ENCODE results near the gene DNAH1.

The DNAH1 gene

DNA sequence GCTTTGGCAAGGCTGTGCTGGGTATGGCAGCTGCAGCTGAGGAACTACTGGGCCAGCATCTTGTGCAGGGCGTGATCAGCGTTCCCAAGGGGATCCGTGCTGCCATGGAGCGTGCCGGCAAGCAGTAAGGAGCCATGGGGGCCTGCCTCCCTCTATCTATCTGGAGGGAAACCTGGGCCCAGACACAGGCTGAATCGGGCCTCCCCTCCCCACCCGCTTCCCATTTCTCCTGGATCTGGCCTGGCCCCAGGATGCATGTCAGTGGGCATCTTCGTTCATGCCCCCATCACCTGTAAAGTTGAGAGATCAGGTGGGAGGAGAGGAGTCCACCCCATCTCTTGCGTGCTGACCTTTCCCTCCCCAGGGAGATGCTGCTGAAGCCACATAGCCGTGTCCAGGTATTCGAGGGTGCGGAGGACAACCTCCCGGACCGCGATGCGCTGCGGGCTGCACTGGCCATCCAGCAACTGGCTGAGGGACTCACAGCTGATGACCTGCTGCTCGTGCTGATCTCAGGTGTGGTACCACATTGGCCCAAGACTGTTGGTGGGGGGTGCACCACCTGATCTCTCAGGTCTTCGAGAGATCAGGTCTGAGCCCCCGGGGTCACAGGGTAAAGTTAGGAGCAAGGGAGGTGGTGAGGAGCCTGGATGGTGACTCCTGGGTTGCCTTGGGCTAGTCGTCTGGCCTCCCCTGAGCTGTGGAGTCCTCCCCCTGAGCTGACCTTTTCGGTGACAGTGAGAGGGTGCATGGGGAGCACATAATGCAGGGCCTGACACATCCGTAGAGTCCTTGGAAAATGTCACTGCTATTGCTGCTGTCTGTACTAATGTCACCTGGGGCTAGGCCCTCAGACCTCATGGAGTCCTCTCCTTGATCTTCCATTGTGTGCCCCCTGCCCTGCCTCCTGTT, 25.3 kb upstream of the DNAH1 start:
- DNase-seq (ENCODE audit: low spot score): no peak

DNA sequence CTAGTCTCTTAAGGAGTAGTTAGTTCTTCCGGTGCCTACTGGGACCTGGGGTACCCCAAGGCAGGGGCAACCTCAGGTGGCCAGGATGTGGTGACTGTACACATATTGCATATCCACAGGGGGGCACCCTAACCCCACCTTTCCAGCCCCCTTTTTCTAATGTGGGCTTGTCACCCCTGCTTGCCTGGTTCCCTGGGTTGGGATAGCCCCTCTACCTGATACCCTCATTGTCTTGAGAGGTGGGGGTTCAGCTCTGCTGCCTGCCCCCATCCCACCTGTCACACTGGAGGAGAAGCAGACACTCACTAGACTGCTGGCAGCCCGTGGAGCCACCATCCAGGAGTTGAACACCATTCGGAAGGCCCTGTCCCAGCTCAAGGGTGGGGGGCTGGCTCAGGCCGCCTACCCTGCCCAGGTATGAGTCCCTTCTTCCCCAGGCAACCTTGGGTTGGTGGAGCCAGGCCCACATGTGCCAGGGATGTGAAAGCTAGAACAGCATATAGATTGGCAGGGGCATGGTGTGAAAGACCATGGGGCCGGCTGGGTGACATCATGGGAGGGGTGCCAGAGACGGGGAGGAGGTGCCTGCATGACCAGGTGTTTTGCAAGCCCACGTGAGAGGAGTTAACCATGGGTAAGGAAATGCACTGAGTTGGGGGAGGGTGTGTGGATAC, 24.5 kb upstream of the DNAH1 start:
- peak; percentile 48 for DNase-seq (ENCODE audit: low spot score)

DNA sequence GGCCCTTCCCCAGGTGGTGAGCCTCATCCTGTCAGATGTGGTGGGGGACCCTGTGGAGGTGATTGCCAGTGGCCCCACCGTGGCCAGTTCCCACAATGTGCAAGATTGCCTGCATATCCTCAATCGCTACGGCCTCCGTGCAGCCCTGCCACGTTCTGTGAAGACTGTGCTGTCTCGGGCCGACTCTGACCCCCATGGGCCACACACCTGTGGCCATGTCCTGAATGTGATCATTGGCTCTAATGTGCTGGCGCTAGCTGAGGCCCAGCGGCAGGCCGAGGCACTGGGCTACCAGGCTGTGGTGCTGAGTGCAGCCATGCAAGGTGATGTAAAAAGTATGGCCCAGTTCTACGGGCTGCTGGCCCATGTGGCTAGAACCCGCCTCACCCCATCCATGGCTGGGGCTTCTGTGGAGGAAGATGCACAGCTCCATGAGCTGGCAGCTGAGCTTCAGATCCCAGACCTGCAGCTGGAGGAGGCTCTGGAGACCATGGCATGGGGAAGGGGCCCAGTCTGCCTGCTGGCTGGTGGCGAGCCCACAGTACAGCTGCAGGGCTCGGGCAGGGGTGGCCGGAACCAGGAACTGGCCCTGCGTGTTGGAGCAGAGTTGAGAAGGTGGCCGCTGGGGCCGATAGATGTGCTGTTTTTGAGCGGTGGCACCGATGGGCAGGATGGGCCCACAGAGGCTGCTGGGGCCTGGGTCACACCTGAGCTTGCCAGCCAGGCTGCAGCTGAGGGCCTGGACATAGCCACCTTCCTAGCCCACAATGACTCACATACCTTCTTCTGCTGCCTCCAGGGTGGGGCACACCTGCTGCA, 23.7 kb upstream of the DNAH1 start:
- no peak for DNase-seq (ENCODE audit: low spot score)

DNA sequence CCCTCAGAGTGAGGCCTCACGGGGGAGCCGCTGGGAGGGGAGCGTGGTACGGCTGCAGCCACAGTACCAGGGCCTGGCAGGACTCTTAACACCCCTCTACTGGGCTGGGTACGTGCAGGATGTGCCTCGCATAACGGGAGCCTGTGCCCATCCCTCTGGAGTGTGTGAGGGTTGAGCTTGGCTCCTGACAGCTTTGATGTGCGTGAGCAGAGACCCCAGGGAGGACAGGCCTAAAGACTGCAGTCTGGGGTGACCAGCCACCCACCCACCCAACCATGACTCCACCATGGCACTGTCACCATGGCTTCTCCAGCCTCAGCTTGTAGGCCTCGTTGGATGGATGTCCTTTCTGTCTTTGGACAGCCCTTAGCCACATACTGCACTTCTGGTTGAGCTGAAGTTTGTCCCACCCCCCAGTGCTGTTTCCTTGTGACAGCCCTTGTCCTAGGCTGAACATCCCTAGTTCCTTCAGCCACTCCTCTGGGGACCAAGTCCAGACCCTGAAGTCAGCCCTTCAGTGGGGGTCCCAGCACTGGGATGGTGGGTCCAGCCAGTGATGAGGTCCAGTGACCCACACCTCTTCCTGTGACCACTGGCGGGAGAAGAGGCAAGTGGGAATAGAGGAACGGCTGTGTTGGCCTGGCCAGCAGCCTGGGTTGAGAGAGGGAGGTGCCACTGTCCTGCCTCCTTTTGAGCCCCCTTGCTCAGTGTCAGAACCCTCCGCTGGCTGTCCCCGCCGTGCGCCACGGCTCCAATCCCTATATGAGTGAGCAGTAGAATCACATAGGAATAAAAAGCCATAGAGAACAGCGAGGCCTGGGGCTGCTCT, 22.4 kb upstream of the DNAH1 start:
- no peak for DNase-seq (ENCODE audit: low spot score)

DNA sequence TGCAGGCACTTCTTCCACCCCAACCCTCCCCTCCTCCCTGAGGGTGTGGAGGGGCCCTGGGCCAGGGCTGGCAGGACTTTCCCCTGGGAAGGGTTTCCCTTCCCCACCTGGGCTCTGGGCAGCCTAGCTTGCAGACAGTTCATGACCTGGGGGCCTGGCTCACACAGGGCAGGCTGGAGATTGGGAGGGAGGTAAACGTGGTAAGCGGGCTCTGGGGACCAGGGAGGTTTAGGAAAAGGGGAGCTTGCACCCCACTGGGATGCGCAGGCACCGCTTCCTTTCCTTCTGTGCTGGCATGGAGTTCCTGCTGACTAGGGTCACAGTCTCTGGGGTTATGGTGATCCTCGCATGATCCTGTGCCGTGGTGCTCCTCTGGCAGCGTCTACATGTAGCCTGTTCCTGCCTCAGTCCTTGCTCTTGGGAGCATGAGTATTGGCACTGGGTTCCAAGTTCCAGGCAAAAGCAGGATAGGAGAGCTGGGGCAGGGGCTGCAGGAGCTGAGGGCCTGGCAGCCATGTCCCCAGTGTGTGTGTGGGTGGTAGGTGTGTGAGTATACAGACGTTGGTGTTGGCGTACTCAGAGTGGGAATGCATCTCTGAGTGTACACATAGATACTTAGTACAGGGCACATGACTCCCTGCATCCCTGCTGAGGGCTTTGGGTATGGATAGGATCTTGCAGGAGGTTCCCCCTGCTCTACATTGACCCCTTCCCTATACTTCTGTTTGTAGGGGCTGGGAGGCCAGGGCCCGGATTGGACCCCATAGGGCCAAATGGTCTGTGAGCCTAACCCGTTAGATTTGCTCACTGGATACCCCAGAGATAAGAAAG, 21.6 kb upstream of the DNAH1 start:
- DNase-seq (ENCODE audit: low spot score): no peak

DNA sequence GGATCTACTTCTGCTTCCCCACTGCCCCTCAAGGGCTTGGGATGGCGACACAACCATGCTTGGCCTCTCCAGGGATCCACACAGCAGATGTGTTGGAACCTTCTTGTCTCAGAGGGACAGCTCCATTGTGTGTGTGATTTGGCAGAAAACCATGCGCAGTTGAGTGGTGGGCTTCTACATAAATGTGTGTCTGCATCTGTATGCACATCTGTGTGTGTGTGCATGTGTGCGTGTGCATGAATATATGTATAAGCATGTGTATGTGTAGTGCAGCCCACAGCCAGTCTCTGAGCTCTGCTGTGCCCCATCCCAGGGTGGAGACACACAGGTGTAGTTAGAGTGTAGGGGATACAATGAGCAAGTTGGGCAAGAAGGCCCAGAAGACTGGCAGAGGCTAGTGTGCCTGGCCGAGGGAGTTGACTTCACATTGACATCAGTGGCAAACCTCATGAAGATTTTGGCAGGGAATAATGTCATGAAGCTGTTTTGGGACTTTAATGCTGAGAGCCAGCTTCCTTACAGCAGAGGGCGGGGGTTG, 20.4 kb upstream of the DNAH1 start:
- no peak for DNase-seq (ENCODE audit: low spot score)

DNA sequence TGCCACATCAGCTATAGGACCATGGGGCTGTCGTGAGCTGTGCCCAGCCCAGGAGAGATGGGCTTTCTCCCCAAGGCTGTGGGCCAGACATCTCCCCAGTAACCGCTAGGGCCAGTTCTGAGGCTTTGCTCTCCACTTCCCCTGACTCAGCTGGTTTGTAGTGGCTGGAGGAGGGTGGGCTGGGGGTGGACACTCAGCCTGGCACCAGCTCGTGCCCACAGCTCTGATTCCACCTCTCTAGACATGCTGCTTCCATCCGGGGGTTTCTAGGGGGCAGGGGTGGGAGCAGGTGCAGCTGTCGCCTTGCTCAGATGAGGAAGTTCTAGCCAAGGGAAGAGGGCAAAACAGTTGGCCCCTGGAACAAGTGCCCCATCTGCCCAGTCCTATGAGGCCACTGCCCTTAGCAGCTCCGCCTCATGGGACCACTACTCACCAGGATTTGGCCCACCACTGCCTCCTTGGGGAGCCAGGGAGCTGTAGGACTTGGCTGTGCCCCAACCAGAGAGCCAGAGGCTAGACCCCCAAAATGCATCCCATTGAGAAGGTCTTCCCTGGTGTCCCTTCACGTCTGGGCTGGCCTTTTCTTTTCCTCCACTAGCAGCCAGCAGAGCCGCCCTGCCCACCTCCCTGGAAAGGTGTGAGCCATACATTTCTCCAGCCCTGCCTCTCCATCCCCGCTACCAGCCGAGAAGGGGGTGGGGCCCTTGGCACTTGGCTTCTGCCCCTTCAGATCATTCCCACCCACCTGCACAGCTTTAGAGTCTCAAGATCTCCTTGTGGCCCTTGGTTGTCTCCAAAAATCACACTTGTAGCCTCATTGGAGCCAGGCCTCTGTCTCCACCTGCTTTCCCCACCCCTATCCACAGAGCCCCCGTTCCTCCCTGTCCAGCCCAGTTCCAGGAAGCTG, 18.6 kb upstream of the DNAH1 start:
- DNase-seq (ENCODE audit: low spot score): no peak

DNA sequence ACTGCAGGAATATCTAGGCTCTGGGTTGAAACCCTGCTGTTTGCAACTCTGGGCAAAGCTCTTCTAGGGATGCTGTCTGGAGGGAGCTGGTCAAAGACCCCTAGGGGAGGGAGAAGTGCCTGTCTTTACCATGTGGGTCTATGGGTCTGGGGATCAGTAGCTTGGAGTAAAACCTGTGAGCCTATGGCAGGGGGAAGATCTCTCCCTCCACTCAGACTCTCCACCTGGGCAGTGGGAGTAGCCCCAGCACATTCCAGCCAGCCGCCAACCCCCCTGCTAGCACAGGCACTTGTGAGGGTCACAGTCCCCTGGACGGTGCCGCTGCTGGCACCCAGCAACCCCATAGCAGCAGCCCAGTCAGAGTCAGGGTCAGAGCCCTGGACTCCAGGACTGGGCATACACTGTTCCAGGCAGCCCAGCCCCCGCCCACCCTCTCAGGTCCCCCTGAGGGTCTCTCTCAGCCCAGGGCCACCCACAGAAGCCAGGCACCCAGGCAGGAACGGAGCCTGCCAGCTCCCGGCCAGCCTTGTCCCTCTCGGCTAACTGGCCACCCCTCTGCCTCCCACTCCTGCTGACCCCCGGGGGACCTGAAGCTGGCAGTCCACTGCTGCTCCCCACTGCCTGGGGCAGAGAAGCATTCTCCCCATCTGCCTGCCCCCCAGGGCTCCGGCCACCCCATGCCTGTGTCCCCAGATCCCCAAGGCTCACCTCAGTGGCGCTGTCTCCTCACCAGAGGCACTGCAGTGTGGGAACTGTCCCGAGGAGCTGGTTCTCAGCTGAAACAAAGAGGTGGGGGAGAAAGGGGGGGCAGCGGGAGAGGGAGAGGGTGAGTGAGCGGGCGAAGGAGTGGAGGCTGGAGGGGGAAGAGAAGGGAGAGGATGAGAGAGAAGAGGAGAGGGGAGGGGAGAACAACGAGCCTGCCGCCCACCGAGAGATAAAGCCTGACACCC, 17.7 kb upstream of the DNAH1 start:
- DNase-seq (ENCODE audit: low spot score): no peak

DNA sequence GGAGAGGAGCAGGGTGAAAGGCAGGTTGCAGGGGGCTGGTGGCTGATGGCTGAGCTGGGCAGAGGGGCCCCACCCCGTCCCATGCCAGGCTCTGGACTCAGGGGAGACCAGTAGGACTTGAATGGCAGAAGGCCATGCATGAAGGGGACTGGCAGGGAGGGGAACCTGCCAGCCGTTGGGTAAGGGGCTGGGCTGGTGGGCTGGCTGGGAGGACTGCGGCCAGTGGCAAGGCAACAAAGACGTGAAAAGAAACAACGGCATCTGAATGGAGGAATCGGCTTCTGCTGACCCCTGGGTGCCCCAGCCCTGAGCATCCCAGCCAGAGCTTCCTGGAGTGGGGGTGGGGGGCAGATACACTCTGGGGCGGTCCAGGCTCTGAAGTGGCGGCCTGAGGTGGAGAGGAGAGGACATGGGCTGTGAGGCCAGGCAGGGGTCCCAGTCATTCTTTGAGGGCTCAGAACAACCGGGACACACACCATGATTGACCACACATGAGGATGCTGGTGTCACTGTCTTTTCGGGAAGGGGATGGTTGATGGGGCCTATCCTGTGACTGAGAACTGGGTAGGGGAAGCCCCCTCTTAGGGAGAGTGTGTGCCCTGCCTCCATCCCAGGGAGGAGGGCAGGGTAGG, 16.8 kb upstream of the DNAH1 start:
- DNase-seq (ENCODE audit: low spot score): no peak

DNA sequence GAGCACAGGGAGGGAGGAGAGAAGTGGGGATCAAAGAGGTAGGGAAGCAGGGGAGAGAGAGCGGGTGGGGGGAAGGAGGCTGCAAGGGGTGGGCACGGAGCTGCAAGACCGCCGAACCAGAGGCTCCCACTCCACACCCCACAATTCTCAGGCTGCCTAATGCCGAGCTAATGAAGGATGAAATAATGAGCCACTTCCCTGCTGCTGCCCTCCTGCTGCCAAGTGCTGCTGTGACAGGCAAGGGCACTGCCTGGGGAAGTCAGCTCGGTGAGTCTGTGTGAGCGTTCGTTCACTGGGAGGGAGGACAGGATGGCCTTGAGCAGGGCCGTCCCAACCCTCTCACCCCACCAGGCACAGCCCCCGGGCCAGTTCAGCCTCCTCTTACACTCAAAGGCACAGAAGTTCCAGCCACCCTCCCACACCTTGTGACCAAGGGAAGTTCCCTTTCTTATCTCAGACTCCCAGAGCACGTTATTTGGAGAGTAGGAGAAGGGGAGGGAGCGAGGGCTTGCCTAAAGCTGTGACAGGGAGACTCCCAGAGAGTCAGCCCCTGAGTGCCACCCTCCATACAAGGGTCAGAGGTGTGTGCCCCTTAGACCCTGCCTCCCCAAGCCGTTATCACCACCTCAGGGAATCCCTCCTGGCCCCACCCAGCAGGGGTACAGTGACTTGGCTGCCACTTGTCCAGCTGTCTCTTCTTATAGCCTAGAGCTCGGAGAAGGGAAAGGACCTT, 16.1 kb upstream of the DNAH1 start:
- DNase-seq (ENCODE audit: low spot score): no peak

DNA sequence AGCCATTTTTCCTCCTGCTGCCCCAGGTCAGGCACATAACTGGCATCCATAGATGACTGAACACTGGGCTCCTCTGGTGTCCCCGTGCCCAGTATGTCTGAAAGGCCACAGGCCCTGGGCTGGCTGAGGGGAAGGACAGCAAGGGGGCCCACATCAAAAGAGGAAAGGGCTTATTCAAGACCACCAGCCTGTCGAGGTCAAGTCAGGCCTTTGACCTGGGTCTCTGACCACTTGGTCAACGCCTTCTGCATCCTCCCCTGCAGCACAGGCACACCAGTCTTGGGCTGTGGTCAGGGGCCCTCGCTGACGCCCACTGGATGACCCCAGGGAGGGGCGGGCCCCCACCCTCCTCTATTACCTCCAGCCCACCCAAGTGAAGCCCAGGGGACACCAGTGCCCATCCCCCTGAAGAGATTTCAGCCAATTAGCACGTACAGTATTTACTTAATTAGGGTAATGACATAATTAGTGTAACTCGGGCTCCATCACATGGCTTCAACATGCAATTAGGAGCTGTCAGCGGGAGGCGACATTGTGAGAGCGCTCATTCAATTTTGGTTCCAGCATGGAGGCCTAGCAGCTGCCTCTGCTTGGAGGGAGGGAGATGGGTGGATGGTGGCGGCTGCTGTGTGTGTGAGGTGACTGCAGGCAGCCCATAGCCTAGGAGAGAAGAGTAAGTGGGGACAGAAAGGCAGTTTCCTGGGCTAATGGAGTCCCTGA, 13.5 kb upstream of the DNAH1 start:
- no peak for DNase-seq (ENCODE audit: low spot score)

DNA sequence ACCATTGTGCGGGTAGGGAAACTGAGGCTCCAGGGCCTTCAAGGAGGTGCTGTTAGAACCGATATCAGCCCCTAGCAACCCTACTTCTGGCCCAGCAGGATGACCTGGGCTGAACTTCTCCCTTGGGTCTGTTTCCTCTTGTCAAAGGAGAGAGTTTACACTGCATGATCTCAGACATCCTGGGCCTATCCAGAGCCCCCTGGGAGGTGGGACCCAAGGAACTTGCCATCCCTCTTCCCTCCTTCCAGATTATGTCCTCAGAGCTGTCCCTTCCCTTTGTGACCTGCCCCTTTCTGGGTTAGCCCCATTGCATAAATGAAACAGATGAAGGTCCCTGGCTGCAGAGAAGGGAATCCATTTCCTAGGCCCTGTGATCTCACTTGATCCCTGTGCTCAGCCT, 12.3 kb upstream of the DNAH1 start:
- no peak for DNase-seq (ENCODE audit: low spot score)

DNA sequence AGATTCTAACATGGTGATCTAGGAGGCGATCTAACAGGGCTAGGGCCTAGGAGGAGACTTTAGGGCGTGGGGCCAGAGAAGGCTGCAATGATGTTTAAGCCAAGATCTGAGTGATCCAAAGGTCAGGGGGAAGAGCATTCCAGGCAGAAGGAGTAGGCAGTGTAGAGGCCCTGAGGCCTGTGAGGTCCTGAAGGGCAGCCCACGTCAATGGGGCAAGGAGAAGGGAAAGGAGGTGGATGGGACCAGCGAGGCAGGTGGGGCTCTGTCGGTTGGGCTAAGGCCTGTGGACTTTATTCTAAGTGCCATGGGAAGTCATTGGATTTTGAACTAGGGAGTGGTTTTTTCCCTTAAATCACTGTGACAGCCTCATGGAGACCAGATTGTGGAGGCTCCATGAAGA, 10.2 kb upstream of the DNAH1 start:
- no peak for DNase-seq (ENCODE audit: low spot score)

DNA sequence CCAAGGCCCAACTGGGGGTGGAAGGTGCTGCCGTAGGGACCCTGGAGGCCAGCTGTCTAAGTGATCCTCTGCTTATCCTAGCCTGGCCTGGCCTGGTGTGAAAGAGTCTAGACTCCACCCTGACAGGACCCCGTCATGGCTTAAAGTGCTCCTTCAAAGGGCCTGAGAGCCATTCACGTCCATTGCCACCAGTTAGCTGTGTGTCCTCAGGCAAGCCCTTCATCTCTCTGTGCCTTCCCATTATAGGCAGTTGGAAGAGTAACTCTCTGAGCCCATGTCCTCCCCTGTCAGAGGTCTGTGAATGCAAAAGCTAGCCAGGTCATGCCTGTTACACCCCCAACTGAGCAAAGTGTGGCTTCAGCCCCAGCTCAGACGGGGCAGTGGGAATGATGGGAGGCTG, 9.1 kb upstream of the DNAH1 start:
- DNase-seq (ENCODE audit: low spot score): no peak

DNA sequence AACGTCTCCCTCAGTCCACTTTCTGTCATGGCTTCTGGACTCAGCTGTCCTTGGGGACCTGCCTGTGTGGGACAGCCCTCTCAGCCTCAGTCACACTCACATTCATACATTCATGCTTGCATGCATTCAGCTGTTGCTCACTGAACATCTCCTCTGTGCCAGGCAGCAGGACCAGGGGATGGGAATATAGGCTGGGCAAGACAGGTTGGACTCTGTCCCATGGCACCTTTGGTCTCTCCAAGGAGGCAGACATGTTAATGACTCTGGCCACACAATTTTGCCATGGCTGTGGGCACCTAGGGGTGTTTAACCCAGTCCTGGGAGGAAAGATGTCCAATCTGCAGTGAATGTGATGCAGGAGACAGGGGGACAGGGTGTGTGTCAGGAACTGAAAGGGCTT, 7.8 kb upstream of the DNAH1 start:
- DNase-seq (ENCODE audit: low spot score): no peak

DNA sequence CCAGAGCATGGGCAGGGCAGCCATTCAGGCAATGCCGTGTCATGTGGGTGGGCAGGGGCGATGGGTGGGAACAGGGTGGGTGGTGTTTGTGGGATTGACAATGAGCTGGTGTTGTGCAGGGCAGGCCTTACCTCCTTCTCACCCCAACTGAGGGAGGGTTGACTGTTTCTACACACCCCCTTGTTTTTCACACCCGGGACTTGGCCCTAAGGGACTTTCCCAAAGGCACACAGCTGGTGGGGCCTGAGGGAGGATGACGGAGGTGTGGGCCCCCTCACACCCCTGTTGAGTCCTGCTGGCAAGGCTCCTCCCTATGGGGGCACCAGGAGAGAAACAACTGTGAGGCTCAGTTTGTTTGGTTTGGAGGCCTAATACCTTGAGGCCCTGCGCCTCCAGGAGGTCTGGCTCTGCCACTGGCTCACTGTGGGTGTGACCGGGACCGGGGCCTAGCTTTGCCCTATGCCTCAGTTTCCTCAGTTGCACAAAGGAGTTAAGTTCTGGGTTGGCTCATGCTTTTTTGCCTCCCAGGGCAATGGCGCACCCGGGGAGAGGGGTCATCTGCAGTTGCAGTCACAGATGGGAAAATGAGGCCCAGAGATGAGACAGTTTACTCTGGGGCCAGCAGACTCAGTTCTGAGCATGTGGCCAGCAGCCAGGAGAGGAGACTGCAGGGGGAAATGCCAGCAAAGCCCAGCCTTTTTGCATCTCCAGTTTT, 5.1 kb upstream of the DNAH1 start:
- no peak for DNase-seq (ENCODE audit: low spot score)

All from GM03348 (cell line).